Femur (tissue), 1 donor: ENCODE measurements around the gene GATB.
A peak's percentile ranks its signal among the peaks of the same experiment; 100 is the strongest.

Source experiments
- DNase-seq: peaks from one replicate; pipeline ENCODE4 v3.0.0-alpha.2; 2017

GATB gene

DNA sequence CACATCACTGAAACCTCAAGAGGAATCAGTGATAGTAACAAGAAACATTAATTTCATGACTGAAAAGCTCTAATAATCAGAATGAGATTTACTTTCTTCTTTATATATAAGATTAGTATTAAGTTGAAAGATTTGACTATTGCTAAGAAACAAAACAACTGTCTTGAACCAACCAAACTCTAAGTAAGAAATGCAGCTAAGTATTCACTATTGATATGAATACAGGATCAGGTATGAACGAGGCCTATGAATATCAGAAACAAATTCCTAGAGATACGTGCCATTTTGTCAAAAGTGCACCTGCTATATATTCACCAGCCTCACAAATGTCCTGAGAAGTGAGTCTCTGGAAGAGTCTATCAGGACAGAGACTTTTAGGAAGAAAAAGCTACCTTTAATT lies 32.1 kb downstream of the GATB start:
- no peak for DNase-seq

DNA sequence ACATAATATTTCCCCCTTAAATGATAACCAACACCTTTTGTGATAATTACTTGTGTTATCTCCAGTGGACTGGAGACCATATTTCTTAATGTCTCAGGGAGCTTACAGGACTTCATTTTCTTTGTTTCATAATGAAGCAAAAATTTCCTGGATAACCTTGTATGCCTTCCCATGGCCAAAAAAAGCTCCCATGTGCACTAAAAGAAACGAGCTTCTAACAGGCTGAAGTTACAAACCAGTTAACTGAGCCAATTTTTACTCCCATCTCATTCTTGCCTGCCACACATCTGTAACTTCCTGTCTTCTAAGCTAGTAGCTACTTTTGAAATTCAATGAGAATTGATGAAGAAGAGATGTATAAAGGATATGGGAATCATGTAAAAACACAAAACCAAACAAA lies 32.8 kb downstream of the GATB start:
- DNase-seq = no peak

DNA sequence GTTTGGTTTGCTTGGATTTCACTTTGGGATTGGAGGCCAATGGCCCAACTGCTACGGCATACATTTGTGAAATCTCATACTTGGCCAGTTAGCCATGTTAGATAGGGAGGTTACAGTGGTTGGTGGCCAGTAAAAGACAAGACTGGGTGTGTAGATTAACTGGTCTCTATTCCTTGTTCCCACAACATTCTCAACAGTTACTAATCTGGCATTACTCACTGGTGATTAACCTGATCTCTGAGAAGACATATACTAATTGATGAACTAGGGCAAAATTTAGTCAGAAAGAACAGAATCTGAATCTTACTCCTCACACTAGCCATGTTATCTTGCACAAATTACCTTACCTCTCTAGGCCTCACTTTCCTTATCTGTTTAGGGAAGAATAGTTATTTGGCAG lies 33.4 kb downstream of the GATB start:
- no peak for DNase-seq

DNA sequence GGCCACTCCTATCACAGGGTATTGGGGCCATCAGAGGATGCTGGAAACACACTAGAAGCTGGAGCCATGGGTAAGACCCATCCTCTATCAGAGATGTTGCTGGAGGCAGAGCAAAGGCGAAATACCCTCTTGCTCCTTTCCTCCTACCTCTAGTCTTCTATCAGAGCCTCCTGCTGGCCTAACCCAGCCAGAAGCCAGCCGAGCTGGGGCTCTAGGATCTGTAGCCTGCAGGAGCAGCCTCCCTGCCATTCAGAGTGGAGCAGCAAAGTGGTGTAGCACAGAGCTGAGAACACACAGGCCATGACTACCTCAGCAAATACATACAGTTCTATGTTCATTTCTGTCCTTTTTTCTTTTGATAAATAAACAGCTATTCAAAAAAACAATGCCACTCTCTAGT lies 35.7 kb downstream of the GATB start:
- no peak for DNase-seq

DNA sequence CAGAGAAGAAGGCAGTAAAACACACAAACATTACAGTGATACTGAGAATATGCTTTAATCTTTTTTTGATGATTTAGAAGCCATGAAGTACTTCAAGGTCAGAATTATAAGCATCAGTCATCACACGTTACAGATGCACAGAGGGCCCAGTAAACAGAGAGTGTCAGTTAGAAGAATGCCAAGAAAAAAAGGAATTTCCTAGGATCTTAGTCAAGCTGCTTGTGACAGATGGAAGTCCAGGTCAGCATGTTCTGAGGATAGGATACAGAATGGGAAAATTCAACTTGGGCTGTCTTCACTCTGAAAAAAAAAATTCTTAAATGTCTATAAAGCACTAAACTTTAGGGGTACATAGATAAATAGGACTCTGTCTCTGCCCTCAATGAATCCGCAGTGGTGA lies 38.9 kb downstream of the GATB start:
- no peak for DNase-seq

DNA sequence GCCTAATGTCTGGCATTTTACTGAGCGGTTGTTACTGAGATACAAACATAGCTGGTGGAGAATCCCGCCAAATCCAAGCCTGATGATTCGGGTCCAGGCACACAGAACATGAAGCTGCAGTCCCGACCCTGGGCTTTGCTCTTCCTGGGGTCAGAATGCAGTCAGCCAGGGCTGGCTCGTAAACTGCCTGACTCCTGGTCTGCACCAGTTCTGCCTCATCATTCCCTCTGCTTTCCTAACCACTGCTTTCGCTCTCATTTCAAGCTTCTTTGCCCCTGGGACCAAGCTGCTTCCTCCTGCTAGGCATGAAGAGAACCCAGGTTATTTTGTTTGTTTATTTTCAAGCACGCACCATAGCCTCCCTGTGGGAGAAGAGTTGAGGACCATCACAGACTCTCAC lies 39.3 kb downstream of the GATB start:
- DNase-seq = peak; percentile 33

DNA sequence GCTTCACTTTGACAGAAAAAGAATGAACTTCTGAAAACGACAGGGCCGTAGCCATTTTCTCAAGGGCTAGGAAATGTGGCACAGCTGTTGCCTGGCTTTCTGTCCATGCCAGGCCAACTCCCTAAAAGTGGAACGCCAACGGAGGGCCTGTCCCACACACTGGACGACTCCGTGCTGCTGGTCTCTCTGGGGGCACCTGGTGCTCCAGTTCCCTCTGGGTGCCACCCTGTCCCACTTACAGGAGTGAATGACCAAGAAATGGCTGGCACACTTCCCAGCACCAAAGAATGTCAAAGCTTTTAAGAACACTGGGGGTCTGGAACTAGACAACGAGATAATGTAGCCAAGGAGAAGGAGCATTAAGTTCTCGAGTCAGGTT lies 40.9 kb downstream of the GATB start:
- no peak for DNase-seq

DNA sequence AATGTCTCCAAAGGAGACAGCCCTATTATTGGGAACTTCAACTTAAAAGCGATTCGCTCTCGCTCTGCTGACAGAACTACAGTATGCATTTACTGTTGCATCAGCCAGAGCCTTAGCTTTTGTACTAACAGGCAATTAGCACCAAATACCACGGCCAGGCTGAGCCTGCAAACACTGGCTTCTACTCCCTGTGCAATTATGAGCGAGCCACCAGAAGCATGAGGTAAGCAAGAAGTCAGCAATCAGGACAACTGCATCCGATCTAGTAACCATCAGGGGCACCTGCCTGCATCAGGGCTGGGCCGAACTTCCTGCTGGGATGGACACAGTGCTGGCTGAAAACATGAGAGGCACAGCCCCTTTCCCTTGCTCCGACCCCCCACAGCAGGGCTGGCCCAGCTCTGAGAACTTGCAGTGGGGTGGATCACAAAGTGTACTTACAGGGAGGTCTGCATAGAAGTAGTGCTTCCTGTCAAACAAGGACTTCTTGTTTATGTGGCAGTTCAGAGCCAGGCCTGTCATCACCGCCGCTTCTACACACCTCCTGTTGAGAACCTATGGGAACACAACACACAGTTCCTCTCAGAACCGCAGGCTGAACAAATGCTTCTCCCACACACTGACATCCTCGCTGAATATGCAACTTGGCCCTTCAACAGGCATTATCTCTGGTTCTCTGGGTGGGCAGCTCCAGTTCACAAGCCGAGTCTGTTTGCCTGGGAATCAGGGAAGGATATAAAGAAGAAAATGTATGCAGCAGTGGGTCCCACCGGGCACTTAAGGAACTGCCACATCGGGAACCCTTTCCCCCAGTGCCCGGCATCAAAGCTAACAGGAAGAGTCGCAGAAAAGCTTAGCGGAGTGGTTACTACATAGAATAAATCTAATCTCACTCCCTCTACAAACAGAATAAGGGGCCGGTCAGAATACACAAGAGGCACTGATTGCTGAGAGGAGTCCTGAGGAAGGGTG lies 41.5 kb downstream of the GATB start:
- DNase-seq = no peak

DNA sequence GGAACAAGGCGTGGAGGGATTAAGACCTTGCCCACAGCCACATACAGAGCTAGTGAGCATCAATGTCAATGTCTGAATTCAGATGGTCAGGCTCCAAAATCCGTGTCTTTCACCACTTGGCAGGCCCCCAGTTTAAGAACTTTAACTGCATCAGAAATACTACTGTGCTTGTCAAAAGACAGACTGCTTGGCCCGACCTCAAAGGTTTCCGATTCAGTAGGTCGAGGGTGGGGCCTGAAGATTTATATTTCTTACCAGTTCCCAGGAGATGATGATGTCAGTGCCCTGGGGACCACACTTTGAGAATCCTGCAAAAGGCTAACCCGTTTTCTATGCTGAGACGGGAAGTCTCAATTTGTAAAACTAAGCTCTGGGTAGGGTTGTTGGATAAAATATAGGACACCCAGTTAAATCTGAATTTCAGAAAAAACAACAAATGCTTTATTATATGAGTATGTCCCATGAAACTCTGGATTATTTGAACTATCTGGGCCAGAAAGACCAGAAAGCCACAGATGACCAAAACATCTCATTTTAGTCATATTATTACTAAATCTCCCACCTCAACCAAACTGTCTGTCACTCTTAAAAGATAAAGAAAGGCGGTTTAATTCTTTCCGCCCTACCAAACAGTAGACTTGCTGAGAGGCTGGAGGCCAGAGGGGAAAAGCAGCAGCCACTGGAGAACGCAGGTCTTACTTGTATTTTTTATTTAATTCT lies 42.7 kb downstream of the GATB start:
- no peak for DNase-seq

DNA sequence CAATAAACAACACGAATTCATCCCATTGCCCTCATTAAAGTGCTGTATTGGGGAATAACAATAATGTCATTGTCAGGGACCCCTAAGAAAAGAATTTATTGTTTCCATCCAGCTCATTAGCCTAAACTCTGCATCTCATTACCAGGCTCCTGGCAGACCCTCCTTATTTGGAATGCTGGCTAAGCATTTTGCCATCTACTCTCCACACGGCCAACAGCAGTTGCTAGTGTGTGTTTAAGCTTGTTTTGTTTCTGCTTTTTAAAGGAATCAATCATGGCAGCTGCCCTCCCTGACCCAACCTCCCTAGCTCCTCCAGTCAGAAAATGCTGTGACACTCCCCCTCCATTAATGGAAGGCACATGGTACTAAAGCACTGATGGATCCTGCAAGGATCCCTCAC lies 43.5 kb downstream of the GATB start:
- no peak for DNase-seq

DNA sequence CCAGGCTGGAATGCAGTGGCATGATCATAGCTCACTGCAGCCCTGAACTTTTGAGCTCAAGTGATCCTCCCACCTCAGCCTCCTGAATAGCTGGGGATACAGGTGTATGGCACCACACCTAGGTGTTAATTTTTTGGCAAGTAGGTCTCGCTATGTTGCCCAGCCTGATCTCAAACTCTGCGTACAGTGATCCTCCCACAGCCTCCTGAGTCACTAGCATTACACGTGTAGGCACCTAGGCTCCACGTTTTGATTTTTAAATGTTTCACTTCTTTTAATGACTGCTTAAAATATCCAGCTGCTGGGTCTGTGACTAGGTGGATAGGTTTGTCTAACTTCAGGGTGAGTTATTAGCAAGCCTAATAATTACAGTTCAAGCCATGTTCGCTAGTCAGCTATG lies 44.5 kb downstream of the GATB start:
- no peak for DNase-seq

DNA sequence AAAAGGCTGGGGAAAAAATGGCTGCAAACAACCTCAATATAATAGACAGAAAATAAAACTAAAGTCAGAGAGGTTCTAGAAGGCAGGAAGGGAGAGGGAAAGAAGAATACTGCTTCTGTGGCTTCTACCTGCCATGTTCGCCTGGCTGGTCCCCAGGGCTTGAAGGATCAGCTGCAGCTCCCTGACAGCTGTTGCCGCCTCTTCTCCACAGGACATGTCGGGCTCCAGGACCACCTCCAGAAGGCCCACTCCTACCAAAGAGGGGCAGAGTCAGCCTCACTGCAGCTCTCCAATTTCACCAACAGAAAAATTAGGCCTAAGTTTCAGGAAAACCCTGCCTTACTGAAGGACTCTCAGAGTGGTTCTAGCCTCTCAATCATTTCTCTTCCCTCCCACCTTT lies 44.9 kb downstream of the GATB start:
- no peak for DNase-seq

DNA sequence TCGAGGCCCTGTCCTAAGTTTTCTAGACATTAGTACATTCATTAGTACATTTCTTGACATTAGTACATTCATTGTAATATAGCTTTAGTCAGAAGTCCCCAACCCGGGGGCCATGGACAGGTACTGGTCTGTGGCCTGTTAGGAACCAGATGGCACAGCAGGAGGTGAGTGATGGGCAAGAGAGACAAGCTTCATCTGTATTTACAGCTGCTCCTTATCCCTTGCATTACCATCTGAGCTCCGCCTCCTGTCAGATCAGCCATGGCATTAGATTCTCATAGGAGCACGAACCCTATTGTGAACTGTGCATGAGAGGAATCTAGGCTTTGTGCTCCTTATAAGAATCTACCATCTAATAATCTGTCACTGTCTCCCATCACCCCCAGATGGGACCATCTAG lies 48.0 kb downstream of the GATB start:
- no peak for DNase-seq

DNA sequence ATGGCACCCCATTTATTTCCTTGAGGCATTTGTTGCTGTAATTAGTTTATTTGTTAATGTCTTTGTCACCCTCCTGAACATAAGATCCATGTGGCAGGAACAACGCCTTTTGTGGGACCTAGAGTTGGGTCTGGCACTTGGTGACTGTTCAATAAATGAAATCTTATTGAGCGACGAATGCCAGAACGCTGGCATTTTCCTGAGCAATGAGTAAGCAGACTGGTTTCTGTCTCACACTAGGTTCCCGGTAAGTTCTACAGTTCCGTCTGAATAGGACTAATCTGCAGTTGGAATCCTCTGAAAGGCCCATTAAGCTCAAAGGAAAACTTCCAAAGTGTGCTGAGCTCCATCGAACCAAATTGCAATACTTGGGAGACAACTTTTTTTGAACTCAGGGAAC lies 49.2 kb downstream of the GATB start:
- no peak for DNase-seq

DNA sequence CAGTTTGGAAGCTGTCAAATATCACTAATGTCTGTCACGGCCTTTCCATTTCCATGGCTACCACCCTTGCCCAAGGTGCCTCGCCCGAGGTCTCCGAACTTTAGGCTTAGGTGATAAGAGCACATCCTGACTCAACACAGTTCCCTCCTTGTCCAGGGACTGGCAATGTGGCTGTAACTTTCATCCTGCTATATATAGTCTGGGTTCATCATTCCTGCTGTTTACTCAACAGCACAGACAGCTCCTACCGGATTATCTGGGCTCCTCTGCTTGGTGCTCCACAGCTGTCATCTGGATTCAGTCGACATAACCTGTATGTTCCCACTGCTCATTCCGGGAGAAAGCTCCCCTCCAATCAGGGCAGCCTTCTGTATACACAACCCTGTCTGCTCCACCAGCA lies 51.2 kb downstream of the GATB start:
- no peak for DNase-seq

DNA sequence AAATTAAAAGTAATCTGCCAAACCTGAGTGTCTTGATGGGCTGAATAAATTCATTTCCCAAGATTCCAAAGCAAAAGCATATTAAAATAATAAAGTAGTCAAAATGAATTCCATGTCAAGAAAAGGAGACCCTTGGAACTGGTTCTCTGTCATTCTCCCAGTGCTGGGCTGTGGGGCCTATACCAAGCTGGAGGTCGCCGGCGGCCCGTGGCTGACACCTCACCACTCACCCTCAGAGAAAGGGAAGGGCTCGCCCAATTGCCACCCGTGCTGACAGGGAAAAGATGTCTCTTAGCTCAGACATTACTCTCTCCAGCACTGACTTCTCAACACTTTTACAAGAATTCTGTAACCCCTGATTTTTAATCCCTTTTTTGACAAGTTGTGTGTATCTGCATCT lies 51.7 kb downstream of the GATB start:
- no peak for DNase-seq

DNA sequence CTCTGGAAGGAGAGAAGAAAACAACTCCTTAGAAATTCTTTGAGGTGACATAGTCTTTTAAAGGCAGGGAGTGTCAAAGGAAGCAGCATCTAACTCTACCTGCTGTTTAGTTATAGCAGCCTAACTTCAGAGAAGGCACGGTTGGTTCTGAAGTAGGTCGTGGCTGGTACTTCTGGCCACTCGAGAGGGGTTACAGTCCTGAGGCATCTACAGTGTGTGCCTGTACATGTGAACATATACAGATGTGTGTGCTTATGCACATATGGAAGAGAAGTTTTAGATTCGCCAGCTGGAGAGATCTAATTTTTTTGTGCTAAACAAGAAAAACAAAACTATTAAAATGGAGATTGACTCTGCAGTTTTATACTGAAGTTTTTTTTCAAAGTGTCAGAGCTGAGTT lies 52.7 kb downstream of the GATB start:
- no peak for DNase-seq

DNA sequence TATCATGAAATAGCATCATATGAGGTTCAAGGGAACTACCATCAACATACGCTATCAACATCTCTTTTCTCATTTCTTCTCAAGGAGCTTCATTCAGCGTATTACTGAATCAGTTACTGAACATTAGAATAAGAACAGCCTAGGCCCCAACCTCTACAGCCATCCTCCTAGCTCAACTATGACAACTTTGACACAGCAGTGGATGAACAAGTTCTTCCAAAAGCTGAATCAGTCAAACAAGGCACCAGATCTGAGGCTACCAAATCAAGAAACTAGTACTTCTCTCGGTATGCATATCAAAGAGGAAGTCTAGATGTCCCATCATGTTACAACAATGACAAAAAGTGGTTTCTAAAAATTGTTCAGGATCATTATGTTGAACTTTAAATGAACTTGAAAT lies 57.4 kb downstream of the GATB start:
- no peak for DNase-seq

DNA sequence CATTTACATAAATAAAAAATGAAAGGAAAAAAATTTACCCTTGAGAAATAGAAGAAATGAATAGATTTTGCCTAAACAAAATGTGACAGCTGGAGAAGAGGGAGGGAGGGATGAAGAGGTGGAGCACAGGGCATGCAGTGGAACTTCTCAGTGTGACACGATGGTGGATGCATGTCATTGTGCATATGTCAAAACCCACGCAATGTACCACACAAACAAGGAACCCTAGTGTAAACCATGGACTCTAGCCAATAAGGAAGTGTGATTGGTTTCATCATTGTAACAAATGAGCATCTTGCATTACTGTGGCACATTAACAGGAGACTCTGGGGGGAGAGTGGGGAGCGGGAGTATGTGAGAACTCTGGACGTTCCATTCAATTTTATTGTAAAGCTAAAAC lies 58.6 kb downstream of the GATB start:
- no peak for DNase-seq

DNA sequence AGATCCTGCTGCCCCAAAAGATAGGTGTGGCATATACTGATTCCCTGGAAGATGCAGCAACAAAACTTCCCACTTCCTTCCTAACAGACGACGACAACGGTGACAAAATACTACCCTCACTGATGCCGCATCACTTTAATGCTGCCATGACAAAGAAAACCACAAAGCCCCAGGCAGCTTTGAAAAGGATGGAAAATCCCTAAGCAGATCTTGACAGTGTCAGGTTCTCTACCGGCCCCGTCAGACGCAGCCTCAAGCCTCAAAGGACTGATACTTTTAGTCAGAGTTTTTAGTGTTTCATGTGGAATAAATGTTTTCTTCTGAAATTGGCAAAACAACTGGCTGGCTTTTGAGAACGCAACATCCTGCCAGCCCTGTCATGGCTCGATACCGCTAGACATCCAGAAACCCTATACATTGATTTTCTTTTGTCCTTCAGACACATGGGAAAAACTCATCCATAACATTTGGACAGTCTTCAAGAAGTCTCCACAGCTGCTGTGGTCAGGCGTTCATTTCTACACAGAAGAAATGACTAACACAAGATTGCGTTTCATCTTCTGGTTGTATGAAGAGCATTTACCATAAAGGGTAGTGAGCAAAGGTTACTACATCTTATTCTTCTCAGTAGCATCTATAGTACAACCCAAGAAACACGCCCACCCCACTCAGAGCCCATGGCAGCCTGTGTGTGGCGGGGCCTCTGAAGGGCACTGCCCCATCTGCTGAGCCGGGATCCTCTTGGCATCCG lies 60.1 kb downstream of the GATB start:
- no peak for DNase-seq

DNA sequence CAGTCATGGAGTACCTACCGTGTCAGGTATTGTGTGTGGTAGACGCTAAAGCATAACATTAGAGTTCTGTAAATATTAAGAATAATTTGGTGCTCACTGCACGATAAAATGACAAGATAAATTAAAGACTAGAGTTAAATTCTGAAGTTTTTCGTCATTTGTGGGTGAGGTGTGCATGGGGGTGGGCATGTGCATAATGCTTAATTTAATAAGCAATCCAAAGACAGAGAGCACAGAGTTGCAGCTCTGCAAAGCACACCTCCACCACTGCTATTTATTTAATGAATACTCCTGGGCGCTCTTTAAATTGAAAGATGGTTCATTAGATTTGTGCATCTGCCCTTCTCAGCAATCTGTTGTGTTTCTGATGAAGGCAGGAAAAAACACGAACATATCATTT lies 62.6 kb downstream of the GATB start:
- no peak for DNase-seq

DNA sequence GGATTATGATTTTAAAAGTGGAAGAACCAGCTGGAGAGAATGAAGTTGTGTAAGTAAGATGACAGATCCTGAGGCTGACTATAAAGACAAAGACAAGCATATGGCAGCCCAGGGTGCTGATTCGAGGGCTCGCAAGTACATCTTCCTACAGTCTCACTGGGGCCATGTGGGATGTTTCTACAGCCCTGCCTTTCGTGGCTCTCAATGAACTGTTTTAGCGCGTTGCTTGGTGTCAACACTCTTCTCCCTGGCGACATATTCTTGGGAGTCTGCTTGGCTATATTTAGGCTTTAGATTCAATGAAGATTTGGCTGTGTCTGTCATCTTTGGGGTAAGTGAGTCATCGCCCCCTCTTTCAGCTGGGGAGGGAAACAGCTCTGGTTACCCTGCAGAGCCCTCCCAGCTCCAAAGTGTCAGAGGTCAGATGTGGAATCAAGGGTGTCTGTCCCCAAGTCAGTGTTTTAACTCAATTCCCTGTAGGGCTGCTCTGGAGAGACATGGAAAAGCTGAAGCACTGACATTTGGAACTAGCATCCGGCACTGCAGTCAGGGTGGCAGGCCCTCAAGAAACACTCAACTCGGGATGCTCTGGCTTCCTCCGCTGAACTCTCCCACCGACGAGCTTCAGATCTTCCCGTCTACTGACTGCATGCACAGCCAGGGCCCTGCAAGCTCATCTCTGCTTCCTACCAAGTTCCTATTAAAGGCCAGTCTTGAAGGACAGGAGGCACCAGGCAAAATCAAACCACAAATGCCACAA lies 65.7 kb downstream of the GATB start:
- DNase-seq = no peak
